GM21786 (cell line): ENCODE results near the gene ZNF835.

Source experiments
- ATAC-seq: cut with Tn5 transposase; IDR thresholded peaks from one replicate; pipeline ENCODE4 v1.9.1; 2021; ENCODE audit not compliant: unreplicated experiment

Gene ZNF835

DNA sequence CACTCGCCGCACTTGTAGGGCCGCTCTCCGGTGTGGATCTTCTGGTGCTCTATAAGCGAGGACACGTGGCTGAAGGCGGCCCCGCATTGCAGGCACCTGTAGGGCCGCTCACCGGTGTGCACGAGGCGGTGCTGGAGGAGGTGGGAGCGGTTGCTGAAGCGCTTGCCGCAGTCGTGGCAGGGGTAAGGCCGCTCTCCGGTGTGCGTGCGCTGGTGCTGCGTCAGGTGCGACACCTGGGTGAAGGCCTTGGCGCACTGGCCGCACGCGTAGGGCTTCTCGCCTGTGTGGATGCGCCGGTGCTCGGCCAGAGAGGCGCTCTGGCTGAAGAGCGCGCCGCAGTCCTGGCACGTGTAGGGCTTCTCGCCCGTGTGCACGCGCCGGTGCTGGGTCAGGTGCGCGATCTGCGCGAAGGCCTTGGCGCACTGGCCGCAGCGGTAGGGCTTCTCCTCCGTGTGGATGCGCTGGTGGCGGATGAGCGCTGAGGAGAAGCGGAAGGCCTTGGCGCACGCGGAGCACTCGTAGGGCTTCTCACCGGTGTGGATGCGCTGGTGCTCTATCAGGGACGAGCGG, 7.5 kb downstream of the ZNF835 start:
- ATAC-seq = no peak

DNA sequence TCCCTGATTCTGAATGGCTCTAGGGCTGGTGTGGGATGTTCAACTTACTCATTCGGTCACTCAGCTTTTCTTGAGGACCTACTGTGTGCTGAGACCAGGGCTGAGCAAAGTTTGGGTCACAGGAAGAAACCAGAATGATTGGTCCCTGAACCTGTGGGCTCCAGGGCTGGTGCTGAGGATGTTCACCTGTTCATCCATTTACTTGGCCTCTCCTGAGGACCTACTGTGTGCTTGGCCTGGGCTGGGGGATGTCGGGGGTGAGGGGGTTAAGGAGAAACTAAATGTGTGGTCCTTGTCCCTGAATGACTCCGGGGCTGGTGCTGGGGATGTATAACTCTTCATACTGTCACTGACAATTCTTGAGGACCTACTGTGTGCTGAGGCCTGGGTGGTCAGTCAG, 10.3 kb downstream of the ZNF835 start:
- ATAC-seq = no peak

DNA sequence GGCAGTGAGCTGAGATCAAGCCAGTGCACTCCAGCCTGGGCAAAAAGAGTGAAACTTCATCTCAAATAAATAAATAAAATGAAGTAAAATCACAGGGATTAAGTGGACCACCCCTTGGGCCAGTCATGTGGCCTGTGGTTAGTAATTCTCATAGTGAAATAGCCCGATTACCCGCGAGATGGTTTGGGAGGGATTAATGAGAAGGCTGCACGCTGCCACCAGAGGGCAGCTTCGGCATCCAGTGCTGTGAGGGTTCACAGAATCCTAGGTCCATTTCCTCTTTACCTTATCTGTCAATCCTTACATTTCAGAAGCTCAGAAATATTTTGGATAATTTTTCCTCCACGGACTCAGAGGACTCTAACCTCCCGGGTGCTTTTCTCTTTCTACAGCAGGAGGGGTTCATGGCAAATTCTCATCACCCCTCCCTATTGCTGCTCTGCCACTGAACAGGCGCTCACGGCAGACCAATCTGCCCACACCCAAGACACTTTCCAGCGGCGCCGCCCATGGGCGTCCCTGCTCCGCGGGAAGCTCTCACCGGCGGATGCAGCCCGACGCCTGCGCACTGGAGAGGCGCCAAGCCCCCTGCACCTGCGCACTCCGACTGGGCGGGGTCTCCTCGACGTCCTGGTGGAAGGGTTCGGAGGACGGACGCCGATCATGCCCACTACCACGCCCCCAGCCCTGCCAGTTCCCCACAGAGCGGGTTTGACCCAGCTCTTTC, 11.0 kb downstream of the ZNF835 start:
- ATAC-seq = no peak

DNA sequence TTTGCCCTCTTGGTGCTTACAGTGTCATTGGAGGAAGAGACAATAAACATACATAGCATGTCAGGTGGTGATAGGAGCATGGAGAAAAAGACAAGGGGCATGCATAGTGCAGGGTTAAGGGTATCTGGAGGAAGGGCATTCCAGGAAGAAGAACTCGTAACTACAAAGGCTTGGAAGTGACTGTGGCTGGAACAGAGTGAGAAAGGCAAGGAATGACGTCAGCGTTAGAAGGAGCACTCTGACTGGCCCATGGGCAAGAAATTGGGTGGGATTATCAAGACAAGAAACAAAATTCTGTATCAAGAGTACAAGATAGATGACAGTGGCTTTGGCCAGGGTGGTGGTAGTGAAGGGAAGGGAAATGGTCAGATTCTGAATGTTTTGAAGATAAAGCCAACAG, 17.4 kb downstream of the ZNF835 start:
- no peak for ATAC-seq

DNA sequence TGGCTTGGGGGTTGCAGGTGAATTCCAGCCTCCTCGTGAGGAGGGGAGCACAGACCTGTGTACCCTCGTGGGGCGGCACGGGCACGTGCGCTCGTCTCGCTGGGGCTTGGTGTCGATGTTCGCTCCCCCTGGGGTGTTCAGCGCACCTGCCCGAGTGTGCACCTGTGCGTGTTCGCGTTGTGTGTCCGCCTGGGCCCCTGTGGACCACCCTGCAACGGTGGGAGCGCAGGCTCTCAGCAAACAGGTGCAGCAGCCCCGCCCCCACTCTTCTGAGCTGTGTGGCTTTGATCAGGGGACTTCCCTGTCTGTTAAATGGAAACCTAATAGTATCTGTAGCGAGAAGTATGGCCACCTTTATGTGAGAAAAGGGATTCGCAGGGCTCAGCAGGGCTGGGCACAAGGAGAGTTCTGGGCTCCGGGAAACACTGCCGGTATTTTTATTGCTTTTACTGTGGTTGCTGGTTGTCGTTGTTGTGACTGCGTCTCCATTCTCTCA, 28.0 kb downstream of the ZNF835 start:
- no peak for ATAC-seq

DNA sequence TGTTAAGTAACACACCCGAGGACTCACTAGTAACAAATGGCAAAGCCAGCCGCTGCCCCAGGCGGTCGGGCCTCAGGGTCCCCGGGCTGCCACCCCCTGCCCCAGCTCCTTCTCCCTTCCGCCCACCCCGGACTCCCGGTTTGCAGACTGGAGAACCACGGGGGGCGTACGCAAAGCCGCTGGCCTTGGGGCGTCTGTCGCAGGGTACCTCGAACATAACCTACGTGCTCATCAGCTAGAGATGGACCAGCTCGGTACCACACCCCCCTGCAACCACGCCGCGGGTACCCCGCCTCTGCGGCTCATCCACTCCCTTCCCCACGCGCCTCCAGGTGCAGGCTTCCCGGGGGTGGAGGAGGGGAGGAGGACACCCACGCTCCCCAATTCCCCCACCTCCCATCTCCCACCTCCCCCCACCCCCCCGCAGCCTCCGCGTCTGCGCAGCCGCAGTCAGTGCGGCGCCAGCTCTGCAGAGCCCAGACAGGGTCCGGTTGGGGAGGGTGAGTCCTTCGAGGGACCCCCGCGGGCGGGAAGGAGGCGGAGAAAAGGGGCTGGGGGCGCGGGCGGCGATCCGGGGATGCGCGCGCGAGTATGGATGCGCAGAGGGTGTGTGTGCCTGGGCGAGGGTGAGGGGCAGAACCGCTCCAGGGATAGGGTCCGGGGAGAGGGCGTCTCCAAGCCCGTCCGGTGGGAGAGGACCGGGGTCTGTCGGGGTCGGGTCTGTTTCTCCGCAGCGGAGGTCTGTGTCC, 28.7 kb downstream of the ZNF835 start, which contains the start of gene SMIM17:
Gene SMIM17, plus strand, starts transcription at position 449 of the 749 bp plus-strand sequence. CDS start 2,509 bp downstream, outside the sequence.
- no peak for ATAC-seq

DNA sequence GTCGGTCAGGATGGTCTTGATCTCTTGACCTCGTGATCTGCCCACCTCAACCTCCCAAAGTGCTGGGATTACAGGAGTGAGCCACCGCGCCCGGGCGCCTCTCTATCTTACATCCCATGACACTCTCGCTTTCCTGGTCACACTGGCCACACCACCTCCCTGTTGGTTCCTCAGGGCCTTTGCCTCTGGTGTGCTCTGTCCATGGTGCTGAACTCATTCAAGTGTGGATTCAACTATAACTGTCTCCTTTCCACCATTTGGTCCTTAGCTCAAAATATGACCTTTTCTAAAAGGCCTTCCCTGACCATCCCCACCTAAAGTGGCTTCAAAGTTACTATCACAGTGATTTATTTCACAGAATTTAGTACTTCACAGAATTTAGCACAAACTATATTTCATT, 32.3 kb downstream of the ZNF835 start:
- ATAC-seq = no peak

DNA sequence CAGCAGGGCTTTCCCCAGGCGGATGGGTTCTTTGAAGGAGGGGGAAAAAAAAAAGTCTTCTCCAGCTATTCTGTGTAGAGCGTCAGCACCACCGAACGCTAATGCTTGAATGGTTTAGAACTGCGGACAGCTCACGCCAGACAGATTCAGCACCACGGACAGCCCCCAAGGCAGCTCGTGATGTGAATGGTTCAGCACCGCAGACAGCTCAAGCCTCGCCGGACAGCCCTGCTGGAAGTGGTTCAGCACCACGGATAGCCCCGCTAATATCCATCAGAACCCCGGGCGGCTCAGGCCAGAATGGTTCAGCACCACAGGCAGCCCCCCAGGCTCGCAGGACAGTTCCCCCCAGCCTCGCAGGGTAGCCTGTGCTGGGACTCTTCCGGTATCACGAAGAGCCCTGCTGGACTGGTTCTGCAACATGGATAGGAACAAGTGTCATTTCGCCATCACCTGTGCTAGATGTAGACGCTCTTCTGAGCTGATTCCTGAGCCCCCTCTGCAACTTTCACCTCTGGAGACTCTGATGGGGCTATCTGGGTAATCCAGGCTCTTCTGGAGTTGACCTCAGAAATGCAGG, 33.5 kb downstream of the ZNF835 start:
- no peak for ATAC-seq

DNA sequence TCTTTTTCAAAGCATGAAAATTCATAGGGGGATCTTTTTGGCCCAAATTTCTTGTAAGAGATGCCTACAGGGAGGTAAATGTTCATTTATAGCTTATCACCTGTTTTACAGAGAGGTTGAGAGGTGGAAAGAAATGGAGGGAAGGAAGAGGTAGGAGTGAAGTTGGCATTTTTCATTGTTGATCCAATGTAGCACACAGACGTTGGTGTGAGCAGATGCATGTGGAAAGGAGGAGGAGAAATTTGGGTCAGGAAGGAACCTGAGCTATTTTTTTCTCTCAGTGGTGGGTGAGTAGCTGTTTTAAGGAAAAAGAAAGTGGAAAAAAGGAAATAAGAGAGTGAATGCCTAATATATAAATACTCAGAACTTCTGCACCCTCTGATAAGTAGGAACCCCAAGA, 38.5 kb downstream of the ZNF835 start:
- no peak for ATAC-seq

DNA sequence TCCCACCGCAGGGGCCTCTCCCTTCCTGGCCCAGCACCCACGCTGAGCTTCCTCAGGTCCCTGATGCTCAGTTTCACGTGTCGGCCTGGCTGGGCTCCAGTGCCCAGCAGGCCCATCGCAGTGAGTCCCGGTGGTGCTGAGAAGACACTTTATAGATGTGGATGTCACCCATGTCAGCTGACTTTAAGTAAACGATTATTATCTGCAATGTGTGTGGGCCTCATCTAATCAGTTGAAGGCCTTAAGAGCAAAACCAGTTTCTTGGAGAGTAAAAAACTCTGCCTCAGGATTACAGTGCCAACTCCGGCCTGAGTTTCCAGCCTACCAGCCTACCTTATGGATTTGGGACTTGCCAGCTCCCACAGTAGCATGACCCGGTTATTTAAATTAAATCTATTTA, 45.8 kb downstream of the ZNF835 start:
- no peak for ATAC-seq

DNA sequence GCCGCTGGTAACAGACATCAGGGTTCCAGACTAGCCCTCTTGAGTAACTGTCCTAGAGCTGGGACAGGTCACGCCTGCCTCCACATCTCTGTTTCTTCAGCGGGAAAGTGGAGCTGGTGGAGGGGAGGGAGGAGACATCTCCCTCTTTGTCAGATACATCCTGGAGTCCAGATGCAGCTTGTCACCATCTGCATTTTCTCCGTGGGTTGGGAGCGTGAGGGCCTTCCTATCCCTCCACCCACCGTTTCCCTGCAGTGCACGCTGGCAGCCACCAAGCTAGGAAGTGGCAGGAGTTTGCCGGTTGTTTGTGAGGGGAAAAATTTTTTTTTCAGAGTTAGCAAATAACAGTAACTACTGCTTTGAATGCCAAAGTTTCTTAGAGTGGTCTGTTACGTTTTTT, 48.6 kb downstream of the ZNF835 start:
- ATAC-seq = no peak

DNA sequence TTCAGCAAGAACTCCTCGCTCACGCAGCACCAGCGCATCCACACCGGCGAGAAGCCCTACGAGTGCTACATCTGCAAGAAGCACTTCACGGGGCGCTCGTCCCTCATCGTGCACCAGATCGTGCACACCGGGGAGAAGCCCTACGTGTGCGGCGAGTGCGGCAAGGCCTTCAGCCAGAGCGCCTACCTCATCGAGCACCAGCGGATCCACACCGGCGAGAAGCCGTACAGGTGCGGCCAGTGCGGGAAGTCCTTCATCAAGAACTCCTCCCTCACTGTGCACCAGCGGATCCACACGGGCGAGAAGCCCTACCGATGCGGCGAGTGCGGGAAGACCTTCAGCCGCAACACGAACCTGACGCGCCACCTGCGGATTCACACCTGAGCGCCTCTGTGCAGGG, 49.2 kb downstream of the ZNF835 start:
- ATAC-seq = no peak

DNA sequence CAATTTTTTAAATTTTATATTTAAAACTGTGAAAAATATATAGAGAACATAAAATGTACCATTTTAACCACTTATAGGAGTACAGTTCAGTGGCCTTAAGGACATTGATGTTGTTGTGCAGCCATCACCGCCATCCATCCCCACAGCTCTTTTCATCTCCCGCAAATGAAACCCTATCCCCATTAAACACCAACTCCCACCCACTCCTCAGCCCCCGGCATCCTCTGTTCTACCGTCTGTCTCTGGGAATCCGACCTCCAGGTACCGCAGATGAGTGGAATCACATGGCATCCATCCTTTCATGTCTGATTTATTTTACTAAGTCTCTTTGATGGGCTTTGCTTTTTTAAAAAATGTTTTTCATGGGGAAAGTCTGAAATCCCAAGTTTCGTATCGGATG, 52.4 kb downstream of the ZNF835 start:
- ATAC-seq = no peak

DNA sequence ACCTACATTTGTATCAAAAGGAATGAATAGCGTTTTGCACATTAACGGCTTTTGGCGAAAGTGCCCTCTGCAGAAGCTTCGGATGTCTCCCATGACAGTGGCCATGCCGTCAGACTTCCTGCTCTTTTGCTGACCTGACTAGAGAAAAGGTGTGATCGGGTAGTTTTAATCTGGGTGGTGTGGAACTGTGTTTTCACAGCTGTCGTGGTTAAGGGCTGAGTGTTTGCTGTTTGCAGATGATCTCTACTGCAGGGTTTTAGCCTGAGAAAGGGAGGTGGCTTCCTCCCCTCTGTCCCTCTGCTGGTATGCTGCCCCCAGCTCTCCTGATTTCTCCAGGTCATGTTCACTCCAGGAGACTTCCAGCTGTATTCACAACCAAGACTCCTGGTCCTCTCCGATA, 54.0 kb downstream of the ZNF835 start:
- no peak for ATAC-seq

DNA sequence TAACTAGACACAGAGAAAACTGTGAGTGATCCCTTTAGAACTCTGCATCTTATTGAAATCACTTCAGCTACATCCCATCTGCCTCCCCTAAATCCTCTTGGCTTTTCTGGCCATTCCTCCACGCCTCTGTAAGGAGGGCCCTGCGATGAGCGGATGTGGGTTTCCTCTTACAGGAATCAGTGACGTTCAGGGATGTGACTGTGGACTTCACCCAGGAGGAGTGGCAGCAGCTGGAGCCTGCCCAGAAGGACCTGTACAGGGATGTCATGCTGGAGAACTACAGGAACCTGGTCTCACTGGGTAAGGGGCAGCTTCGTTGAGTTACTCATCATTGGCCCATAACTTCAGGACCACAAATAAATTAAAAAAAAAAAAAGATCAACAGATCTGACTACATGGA, 57.9 kb downstream of the ZNF835 start:
- no peak for ATAC-seq

DNA sequence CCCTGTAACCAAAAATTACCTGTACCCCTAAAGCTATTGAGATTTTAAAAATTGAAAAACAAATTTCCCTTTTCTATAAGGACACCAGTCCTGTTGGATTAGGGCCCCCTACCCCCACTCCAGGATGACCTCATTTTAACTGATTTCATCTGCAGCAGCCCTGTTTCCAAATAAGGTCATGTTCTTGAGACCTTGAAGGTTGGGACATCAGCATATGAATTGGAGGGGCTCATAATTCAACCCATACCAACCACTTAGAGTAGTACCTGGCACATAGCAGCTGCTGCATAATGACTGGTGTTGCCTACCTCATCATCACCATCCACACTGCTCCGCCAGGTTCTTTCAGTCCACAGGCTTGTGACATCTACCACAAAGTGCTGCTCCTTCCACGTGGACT, 58.8 kb downstream of the ZNF835 start:
- ATAC-seq = no peak
